A673 (cell line): ENCODE data around the gene ENDOU.

ENCODE experiments used
- CTCF ChIP-seq: fragments of 300-800, 200-600 bp; sonication (generic); conservative IDR thresholded peaks from 2 replicates; pipeline ENCODE4 v1.5.1; 2017; ENCODE audit warnings: low read depth, mild to moderate bottlenecking, antibody characterized with exemption, low read length, moderate library complexity, mixed read lengths
- EZH2 ChIP-seq: fragments of 200-600 bp; sonication (generic); IDR thresholded peaks from 2 replicates; pipeline ENCODE4 v1.6.1; 2017; ENCODE audit warnings: borderline replicate concordance, low read depth, mild to moderate bottlenecking, mixed read lengths, antibody characterized with exemption, low read length; ENCODE audit not compliant: poor library complexity, severe bottlenecking

GRCh38 chr12:47744778-47745436 lies 19.6 kb upstream of the ENDOU start:
- TF ChIP-seq EZH2 = no peak
- no peak for TF ChIP-seq CTCF
